HG03196 (cell line): ENCODE measurements around the gene NXF1.
"Not testable (repeated sequence)": the region's sequence is repeated elsewhere in the genome, so short reads cannot be mapped to it uniquely, and the experiment has no call there.

Experiments
- ATAC-seq: cut with Tn5 transposase; IDR thresholded peaks from one replicate; pipeline ENCODE4 v1.9.1; 2021; ENCODE audit not compliant: unreplicated experiment

Gene NXF1

DNA sequence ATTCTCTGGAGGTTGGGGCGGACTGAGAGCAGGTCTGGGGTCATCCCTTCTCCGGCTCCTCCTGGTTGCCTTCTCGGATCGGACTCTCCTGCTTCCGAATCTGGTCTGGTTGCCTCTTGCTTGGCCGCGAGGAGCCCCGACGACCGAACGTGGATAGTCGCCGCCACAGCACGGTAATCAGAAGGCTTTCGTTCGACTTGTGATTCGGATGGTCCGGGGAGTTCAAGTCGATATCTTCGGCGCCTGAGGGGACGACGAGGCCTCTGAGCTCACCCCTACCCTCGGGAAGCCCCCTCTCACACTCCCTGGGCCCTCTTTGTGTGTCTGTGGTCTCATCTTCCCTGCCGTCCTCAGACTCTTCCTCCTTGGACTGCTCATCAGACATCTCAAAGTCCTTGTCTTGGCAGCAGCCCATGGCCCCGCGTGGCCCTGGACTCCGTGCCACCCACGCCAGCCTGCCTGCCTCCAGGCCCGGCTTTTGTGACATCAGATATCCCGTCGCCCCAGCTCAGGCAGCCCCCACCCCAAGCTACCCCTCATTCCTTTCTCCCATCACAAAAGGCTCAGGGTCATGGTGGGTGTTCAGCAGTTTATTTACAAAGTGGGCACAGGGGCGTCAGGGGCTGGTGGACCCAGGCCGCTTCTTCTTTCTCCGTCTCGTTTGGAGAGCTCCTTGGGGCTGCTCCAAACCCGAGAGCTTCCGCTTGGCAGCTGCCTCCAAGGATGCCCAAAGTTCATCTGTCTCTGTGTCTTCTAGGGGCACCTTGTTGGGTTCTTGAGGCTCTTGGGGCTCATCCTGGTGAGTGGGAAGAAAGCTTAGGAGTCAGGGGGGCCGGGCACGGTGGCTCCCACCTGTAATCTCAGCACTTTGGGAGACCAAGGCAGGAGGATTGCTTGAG lies 27.3 kb upstream of the NXF1 start, which contains the start of gene TEX54:
Gene TEX54 (minus strand): TSS at position 506 of the 899 bp plus-strand sequence.
- ATAC-seq: no peak

DNA sequence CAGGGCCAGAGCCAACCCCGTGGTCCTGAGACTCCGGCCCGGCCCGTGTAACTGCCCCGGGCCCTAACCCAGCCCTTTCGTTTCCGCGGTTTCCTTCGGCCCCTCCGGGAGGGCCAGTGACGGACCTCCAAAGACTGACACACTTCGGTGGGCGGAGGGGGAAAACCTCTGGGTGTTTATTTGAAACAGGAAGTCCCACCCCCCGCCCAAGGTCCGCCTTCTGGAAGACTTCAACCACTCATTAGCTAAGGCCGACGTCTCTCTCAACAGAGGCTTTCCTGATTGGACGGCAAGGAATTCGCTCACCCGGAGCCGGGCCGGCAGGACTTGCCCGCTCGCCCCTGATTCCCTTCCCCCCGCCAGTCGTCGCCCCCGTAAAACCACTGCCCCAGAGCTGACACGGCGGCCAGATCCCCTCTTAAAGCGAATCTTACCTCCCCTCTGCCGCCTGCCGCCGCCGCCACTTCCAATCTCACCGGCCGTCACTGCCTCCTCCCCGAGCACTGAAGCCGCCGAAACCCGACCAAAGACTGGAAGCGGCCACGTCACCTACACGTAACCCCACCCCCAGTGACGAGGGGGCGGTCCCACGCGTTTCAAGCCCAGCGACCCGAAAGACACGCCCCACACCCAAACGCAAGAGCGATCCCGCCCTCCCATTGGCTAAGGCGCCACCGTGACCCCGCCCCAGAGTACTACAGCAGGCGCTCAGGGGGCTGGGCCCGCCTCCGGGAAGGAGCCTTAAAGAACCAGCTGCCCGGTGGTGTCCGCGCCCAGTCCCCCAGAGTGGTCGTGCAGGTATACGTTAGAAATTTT lies 26.5 kb upstream of the NXF1 start, which contains the start of gene STX5:
Gene STX5 (minus strand): TSS at position 532 of the 816 bp plus-strand sequence. CDS start 808 bp downstream, outside the sequence.
- ATAC-seq: peak; percentile 75

DNA sequence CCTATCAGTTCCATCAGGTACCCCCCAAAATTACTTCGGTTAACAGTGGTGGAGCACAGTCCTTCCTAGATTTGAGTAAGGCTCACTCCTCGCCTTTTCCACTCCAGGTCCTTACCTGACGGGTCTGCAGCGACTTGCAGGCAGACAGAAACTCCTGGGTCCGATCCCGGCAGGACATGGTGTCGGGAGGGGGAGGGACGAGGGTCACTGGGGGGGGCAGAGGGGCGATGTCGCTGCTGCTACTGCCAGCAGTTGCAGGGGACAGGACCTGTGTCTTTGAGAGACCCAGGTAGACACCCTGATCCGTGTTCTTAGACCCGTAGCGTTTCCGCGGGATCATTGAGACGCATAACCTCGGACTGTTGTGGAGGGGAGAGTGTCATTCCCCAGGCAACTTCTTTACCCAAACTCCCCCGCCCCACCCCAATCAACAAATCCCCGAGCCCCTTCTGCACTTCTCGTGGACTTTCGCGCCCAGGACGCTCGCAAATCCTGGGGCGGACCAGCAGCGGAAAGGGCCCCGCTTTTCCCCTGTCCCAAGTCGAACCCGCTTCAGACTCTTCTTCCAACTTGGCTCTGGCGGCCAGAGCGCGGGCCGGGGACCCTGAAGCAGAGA lies 25.8 kb upstream of the NXF1 start:
- no peak for ATAC-seq

DNA sequence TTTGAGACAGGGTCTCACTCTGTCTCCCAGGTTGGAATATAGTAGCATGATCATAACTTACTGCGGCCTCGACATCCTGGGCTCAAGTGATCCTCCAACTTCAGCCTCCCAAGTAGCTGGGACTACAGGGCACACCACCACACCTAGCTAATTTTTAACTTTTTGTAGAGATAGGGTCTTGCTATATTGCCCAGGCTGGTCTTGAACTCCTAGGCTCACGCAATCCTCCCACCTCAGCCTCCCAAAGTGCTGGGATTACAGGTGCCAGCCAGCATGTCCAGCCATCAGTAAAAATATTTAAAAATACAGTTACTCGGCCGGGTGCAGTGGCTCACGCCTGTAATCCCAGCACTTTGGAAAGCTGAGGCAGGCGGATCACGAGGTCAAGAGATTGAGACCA lies 22.9 kb upstream of the NXF1 start:
- ATAC-seq: not testable (repeated sequence)

DNA sequence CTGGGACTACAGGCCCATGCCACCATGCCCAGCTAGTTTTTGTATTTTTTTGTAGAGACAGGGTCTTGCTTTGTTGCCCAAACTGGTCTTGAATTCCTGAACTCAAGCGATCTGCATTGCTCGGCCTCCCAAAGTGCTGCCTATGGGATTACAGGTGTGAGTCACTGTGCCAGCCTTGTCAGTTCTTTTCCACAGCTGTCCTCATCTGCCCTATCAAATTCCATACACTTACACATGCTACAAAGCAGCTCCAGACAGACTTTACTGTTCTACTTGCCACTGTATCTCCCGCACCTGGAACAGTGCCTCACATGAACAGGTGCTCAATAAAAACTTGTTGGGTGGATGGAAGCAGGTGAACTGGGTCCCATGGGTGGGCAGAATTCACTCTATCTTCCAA lies 18.4 kb upstream of the NXF1 start:
- ATAC-seq: no peak

DNA sequence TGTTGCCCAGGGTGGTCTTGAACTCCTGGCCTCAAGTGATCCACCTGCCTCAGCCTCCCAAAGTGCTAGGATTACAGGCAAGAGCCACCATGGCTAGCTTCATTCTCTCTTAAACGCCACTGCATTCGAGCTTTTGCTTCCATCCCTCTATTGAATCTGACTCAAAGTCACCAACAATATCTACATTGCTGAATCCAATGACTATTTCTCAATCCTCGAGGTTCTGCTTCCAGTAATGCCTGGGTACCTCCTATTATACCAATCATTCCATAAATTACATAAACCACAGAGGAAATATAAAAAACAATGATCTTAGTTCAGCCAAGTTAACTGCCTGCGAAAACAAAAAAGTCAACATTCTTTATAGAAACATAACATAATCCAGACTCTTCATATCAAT lies 11.9 kb upstream of the NXF1 start:
- no peak for ATAC-seq

DNA sequence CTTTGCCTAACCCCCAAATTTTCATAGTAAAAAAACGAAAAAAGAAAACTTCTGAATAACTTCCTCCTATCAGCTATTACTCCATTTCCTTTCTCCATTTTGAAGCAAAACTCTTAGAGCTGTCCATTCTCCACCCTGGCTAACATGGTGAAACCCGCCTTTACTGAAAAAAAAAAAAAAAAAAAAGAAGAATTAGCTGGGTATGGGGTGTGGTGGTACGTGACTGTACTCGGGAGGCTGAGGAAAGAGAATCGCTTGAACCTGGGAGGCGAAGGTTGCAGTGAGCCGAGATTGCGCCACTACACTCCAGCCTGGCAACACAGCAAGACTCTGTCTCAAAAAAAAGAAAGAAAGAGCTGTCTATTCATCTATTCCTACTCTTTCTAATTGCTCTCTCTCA lies 11.3 kb upstream of the NXF1 start:
- ATAC-seq: no peak

DNA sequence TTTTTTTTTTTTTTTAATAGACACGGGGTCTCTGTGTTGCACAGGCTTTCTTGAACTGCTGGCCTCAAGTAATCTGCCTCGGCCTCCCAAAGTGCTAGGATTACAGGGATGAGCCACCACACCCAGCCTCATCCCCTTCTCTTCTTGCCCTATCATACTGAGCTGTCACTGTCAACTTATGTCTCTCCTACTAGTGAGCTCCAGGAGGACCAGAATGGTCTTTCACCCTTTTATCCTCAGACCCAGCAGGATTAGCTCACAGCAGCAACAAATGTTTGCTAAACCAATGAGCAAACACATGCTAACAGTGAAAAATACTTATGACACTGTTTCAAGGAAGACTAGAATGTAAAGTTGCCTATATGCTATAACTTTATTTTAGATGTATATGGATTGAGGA lies 6.4 kb upstream of the NXF1 start:
- ATAC-seq: no peak

DNA sequence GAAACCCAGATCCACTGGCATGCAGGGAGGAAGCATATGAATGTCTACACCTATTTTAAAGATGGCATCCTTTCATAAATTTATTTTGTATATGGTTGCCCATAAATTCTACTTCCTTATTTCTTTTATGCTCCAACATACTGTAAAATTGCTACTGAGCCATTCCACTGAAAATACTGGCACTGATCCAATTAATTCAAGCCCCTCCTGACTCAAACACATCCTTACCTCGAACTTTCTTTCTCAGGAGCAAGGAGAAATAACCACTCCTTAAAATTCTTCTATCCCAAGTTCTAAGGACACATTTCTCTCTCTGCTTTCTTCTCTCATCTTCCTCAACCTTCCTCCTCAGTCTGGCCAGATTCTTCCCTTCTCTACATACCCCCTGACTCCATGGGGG lies 5.5 kb upstream of the NXF1 start:
- no peak for ATAC-seq

DNA sequence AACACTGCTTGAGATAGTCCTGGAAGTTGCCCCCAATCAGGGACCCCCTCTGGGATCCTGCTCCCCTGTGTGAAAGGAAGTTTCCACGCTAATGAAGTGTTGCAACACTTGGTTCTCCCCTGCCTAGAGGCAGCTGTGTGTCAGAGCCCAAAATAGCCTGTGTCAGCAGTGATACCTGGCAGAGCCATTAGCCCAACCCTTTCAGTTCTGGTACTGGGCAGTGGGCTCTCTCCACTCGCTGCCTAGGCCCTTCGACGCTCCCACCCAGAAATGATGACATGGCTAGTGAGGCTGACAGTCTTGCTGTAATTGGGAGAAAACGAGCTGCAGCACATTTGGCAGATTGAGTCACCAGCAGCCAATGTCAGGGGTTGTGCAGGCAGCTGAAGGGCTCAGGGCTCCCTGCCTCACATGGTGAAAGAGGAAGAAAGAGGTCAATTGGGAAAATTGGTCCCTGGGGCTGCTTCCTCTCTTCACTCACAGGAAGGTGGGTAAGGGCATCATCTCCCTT lies 1.4 kb upstream of the NXF1 start:
- no peak for ATAC-seq

DNA sequence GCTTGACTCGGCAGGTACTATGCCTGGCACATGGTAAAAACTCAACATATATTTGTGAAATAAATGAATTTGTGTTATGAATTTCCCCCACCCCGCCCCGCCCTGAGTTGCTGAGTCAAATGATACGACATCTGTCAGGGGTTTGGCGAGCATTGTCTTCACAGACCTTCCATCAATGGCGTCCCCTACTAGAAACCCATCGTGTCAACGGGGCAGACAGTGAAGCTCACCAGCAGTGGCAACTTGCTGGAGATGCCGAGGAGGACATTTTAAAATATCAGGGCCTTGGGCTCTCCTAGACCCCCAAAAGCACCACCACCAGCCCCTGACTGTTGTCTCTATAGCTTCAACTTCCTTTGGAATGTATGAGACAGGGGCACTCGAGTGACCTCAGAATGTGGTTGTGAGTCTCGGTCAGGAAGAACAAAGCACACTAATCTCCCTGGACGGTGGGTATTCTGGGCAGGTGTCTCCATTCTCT lies 761 bp upstream of the NXF1 start:
- no peak for ATAC-seq

DNA sequence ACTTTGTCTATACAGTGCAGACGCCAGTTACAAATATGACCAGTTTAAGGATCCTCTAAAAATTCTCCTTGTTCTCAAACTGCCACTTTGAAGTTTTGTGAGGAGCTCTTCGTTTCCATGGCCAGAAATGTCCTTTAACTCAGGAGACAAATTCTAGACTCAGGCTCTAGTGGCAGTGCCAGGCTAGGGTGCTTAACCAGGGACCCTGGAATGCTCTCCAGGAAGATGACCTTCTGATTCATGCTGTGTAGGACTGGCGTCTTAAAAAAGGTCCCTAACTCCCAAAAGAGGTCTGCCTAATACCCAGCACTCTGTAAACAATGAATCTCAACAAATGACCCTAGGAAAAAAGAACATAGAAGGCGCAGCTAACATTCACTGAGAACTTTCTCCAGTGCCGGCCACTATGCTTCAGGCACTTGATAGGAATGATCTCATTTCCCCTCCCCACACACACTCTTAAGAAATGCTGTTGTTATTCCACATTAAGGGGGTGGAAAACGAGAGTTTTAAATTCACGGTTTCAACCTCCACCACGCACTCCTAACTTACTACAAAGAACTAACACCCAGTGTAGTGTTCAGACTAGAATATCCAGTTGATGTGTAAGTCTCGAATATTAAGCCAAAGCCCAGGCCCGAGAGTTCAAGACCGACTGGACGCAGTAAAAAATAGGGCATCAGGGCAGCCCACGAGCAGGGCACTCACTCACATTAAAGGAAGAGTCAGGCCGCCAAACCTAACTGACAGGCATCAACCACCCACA lies 747 bp downstream of the NXF1 start:
- no peak for ATAC-seq

DNA sequence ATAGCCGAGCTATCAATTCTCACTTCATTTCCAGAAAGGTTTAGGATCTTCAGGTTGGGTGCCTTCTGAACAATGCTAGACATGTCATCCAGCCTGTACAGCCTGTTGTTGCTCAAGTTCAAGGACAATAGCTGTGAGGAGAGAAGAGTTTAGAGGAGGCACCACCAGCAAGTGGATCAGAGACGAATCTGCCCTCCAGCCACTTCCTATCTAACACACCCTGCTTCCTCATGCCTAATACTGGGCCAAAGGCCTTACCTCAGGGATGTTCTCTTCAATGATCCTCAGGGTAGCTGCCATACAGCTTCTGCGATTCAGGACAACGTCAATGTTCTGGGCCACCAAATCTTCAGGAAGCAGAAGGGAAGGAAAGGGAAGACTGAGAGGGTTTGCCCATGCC lies 4.2 kb downstream of the NXF1 start:
- ATAC-seq: no peak

DNA sequence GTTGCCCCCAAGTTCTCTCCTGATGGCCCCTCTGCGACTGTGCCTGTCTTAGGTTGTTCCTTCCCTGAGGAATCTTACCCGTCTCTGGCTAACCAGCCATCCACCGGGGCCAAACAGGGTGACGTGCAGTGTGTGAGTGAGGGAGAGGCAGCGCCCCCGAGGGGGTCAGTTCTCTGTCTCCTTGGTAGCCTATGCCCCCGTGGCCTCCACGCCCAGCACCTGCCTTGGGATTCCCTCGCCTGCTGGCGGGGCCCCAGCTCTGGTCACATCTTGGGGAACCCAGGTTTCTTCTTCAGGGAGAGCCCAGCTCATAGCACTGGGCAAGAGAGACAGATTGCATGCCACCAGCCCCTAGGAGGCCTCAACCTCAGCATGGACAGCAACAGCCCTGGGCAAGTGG lies 5.8 kb downstream of the NXF1 start:
- ATAC-seq: no peak

DNA sequence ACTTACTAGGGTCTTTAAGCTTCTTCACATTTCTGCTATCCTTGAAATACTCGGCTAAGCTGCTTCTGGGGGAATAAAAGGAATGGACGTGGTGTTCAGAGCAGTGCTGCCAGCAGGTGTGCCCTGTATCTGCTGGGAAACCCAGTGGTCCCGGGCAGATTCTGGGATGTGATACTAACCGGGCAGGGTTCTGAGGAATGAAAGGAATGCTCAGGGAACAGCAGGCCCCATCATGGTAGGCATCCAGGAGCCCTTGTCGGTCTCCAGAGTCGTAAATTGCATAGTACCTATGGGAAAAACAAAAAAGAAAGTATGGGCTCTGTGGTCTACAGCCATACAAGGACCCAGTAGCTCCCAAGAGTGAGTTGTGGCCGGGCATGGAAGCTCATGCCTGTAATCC lies 9.0 kb downstream of the NXF1 start:
- ATAC-seq: no peak

DNA sequence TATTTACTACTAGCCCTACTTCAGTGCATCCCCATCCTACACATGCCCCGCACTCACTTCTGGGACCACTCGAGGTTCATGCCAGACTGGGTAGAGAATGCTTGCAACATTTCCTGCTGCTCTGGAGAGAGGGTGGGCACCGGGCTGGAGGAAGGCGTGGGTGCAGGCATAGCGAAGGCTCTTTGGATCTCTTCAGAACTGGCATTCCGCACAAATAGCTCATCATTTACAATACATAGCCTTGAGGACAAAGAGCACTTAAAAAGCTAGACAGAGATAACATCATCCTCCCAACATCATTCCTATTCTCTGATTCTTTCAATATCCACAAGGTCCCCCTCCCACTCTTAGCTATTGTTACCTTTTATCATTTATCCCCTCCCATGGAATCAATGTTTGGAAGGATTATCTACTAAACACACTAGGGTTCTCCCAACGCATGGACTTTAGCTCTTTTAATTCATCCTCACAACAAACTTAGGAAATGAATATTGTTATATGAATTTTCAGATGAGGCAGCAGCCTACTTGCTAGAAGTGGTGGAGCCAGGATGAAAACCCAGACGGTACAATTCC lies 11.0 kb downstream of the NXF1 start:
- ATAC-seq: no peak

DNA sequence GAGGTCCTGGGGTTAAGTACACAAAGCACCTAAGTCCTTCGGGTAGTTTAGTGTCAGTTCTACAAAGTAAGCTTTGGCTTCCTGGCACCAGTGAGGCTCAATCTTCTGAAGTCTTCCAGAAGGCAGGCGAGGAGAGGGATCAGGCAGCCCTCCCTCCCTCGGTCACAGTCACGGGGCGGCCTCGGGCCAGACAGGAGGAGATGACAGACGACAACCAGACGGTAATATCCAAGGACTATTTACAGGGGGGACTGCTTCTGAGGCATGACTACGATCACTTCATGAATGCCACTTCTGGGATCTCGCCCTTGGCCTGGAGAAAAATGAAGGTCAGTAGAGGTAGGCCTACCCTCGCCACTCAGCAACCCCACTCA lies 13.1 kb downstream of the NXF1 start:
- no peak for ATAC-seq

DNA sequence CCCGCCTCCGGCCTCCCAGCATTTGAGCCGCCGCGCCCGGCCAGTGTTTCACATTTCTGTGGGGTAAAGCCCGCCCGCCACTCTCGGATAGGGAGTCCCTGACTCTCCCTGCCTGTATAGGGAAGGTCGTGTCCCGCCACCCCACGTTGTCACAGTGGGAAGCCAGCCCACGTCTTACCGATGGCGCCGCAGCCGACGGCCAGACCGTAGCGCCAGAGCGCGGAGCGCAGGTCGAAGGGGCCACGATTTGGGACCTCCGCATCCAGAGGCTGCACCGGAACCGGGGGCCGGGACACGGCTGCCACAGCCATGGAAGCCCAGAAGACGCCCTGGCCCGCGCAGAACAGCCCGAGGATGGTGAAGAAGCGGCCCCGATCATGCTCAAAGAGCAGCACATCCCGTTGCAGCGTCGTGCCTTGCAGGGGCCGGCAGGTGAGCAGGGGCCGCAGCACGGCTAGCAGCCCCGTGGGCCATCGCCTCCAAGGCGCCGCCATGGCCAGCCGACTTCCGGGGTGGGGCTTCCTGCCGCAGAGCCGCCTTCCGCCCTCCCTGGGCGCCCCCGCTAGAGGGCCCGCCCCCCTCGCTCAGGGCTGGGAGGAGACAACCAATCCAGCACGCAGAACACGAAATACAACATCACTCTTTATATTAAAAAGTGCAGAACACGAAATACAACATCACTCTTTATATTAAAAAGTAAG lies 13.6 kb downstream of the NXF1 start, which contains the start of gene TMEM223:
Gene TMEM223 (minus strand): TSS at position 506 of the 701 bp plus-strand sequence. CDS start 12 bp downstream, at position 494.
- ATAC-seq: peak; percentile 51

DNA sequence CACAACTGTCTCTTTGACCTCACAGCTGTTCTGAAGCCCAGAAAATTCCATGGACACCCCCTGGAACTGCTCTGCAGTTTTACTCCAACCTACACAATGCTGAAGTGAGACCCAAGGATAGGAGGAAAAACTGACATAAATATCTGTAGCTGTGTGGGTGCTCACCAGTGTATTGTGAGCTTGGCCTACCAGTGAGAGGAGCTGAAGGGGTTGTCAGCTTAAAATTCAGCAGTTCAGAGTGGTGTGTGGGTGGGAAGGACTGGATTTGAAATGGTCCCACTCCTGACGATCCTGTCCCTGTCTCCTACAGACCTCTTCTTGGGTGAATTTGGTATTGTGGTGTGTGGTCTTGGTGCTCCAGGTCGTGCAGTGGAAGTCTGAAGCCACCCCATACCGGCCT lies 15.7 kb downstream of the NXF1 start:
- ATAC-seq: no peak
